Subcutaneous adipose tissue (tissue), 4 donors: ENCODE measurements around the gene GFPT1. TPM values are rescaled to one million over a fixed set of nuclear protein-coding genes. Genes with fewer than 3 reads are reported as not detected.

Experiments used
- total RNA-seq, 4 donors: library from RNA; depleted of rRNA; stranded (reverse); fragments of >200 nt; gene quantifications; one replicate each; pipeline ENCODE4 v1.1.0, GENCODE V29; 2016
- TF ChIP-seq, protein P1 (sequence below): fragments of 450-650 bp; IDR thresholded peaks from one replicate; pipeline ENCODE4 v1.5.1; 2016; ENCODE audit warnings: low read depth, mild to moderate bottlenecking, control low read depth, antibody characterized with exemption, moderate library complexity

Gene GFPT1
- total RNA-seq, 4 donors from 2014 or later = 39.0 to 120 (median 63.9) TPM

DNA sequence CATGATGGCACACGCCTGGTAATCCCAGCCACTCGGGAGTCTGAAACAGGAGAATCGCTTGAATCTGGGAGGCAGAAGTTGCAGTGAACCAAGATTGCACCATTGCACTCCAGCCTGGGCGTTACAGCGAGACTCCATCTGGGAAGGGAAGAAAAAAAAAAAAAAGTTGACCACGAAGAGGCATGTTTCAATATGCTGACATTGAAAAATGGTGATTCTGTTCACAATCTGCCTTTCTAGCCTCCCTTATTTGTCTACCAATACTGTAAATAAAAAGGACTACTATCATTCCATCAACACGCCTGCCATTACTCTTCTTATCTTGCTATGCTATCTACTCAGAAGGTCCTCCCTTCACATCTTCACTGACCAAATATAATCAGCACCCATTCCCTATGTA is 18.4 kb downstream of the GFPT1 start:
- TF ChIP-seq, protein P1, sequence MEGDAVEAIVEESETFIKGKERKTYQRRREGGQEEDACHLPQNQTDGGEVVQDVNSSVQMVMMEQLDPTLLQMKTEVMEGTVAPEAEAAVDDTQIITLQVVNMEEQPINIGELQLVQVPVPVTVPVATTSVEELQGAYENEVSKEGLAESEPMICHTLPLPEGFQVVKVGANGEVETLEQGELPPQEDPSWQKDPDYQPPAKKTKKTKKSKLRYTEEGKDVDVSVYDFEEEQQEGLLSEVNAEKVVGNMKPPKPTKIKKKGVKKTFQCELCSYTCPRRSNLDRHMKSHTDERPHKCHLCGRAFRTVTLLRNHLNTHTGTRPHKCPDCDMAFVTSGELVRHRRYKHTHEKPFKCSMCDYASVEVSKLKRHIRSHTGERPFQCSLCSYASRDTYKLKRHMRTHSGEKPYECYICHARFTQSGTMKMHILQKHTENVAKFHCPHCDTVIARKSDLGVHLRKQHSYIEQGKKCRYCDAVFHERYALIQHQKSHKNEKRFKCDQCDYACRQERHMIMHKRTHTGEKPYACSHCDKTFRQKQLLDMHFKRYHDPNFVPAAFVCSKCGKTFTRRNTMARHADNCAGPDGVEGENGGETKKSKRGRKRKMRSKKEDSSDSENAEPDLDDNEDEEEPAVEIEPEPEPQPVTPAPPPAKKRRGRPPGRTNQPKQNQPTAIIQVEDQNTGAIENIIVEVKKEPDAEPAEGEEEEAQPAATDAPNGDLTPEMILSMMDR = no peak

DNA sequence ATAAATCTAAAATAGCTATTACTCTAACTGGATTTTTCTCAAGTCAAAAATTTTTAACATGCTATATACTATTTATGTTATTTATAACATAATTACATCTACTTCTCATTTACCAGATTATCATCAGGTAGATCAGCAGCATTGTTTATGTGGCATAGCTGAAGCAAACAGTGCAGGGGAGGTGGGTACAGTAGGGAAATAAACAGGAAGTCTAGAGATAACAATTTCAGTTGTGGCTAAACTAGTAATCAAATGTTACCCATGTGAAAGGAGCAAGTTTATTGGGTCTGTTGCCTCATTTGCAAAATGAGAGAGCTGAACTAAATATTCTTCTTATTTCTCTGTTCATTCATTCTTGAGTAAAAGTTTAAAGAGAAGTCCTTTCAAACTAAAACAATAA is 27.7 kb downstream of the GFPT1 start:
- TF ChIP-seq, protein P1 = no peak

DNA sequence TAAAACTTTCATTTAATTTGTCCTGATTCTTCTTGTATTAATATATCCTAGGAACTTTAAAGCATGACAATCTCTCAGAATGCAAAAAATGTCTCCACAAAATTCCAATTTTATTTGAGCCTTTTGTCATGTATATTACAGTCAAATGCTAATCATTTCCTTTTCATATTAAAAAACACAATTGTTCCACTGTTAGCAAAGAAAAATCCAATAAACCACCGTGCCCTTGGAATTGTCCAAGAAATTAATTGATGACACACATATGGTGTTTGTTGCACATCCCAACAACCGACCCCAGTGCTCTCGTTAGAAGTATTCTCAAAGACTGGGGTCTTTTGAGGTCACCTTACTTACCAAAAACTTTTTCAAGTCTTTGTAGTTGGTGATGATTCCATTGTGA is 28.1 kb downstream of the GFPT1 start:
- TF ChIP-seq, protein P1 = no peak

DNA sequence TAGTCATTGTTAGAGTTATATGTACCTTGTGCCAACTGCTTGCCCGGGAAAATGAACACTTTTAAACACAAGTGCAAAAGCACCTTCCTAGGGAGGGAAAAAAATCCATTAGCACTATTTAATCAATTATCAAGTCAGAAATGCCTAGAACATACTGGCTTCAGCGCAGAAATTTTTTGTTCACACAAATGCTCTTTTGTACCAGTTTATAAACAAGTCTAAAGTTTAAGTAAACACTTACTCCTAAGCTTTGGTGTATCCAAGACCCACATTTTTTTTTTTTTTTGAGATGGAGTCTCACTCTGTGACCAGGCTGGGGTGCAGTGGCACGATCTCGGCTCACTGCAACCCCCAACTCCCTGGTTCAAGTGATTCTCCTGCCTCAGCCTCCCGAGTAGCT is 30.6 kb downstream of the GFPT1 start:
- TF ChIP-seq, protein P1 = no peak

DNA sequence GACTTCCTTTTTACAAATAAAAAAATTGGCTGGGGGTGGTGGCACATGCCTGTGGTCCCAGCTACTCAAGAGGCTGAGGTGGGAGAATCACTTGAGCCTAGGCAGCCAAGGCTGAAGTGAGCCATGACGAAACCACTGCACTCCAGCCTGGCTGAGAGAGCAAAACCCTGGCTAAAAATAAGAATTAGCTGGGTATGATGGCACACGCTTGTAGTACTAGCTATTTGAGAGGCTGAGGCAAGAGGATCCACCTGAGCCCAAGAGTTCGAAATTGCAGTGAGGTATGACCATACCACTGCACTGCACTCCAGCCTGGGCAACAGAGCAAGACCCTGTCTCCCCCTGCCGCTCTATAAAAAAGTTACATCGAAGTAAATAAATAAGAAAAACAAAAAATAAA is 33.7 kb downstream of the GFPT1 start:
- TF ChIP-seq, protein P1 = no peak

DNA sequence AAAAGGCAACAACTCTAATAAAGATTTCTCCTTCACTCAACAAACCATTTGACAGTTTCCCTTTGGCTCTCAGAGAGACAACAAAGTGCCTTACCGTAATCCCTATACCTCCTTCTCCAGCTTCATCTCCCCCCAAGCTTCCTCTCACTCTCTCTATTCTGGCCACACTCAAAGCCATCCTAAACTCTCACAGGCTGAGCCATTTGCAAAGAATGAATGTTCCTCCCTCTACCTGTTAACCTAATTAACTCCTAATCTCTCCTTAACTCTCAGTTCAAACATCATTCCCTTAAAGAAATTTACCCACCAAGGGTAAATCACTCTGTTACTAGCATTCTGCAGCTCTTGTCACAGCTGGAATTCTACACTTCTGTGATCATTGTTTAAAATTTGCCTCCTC is 38.2 kb downstream of the GFPT1 start:
- TF ChIP-seq, protein P1 = no peak

DNA sequence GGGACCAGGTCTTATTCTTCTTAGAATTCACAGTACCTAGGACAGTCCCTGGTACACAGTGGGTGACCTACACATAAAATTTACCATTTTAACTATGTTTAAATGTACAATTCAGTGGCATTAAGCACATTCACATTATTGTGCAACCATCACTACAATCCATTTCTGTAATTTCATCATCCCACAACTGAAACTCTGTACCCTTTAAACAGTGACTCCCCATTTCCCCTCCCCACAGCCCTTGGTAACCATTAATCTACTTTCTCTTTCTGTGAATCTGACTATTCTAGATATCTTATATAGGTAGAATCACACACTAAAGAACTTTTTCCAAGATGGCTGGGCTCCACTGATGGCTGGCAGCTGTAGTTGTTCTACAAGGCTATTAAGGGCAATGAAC is 41.6 kb downstream of the GFPT1 start:
- TF ChIP-seq, protein P1 = no peak
